ENCODE measurements around the gene ERBB4.

ERBB4 gene

DNA sequence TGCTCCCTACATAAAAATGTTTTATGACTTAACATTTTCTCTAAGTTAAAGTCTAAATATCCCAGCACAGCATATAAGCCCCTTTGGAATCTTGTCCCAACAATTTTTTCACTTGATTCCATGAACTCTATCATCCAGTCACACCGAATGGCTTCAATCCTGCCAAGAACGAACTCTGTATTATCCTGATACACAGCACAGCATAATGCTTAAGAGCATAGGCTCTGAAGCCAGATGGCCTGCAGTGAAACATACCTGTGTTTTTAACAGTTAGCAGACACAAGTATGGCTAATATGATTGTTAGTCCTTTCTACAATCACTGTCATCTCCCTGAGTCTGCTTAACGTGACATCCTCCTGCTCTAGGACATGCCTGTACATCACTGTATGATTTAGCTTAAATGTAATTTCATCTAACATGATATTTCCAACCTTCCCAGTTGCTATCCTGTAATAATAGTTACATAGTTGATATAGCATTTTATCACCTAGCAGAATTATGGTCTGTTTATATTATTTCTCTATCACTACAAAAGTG lies 669.5 kb downstream of the ERBB4 start:
- DNase-seq, result no peak

DNA sequence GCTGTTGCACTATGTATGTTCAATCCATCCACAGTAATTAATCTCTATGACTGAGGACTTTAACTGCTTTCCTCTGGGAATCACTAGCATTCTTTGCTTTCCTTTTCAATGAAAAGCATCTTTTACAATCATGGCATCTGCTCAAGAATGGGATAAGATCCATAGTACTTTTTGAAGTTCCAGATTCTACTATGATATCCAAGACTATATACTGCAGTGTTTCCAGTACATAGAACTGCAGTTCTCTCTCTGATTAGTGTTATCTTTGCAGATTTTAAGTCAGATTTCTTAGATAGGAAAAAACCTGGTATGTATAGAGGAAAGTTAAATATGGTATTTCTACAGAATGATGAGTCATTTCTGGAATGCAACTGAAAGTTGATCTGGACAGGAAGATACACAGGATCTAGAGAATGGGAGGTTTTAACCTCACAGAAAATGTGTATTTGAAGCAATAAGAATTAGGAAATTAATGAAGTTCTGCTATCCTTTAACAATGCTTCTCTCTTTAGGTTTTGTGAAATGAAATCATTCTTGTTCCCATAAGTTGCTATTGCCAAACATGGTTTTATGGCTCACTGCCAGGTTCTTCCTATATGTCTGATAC lies 670.7 kb downstream of the ERBB4 start:
- DNase-seq, result no peak

DNA sequence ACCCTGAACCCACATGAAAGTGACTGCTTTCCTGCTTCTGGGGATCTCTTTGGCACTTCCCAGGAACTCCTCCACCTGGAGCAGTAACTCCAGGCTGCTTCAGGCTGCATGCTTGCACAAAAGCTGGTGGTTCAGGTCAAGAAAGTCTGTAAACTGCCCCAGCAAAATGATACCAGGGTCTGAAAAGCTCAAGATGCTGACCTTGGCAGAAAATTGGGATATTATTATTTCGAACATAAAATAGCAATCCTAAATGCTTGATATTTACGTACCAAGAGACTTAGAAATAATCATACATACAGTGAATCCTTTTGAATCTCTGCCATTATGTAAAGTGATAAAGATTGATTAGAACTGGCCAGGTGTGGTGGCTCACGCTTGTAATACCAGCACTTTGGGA lies 674.3 kb downstream of the ERBB4 start:
- DNase-seq, result no peak

- no peak for DNase-seq
Observed at GRCh38 chr2:211860224-211860623, 678.4 kb downstream of the ERBB4 start.

- DNase-seq, result no peak
Observed at GRCh38 chr2:211854832-211855231, 683.8 kb downstream of the ERBB4 start.

DNA sequence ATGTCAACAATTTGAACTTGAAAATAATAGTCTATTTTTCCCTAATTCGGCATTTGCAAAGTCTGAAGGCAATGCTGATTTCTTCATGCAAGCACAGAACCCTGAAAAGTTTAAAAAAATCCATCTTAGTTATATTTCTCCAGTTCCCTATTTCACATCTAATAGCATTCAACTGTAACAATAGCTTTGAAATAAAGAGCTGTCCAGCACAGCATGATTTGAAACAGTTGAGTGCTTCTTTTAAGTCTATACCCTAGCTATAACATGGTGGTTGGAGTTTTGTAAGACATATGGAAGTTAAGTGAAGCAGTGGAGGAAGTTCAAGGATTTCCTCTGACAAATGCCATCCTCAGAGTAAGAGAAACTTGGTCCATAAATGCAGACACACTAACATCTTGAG lies 691.9 kb downstream of the ERBB4 start:
- no peak for DNase-seq

- DNase-seq, result no peak
Observed at GRCh38 chr2:211846036-211846400, 692.6 kb downstream of the ERBB4 start.

GRCh38 chr2:211845338-211846035 lies 693.1 kb downstream of the ERBB4 start:
- DNase-seq, result no peak

- no peak for DNase-seq
Observed at GRCh38 chr2:211837706-211838105, 700.9 kb downstream of the ERBB4 start.

GRCh38 chr2:211837206-211837605 lies 701.4 kb downstream of the ERBB4 start:
- DNase-seq, result no peak

- DNase-seq, result no peak
Observed at GRCh38 chr2:211836409-211836808, 702.2 kb downstream of the ERBB4 start.

DNA sequence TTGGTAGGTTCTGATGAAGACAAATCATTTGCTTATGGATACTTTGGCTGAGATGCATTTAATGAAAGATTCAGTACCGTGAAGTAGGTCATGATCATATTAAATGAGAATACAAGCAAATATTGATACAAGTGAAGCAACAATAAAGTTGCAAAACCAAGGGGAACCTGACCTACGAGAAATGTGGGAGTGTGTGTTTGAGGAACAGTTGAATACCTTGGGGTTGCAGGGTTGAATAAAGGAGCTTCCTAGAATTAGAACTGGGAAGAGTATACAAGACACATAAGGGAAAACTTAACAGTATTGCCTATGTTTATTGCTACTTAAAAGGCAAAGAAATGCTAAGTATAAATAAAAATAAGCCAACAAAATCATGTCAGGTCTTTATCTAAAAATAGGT lies 702.9 kb downstream of the ERBB4 start:
- DNase-seq, result no peak

GRCh38 chr2:211833582-211834279 lies 704.9 kb downstream of the ERBB4 start:
- no peak for DNase-seq

- DNase-seq, result no peak
Observed at GRCh38 chr2:211829725-211830124, 708.9 kb downstream of the ERBB4 start.

GRCh38 chr2:211823886-211824479 lies 714.6 kb downstream of the ERBB4 start:
- DNase-seq, result no peak

DNA sequence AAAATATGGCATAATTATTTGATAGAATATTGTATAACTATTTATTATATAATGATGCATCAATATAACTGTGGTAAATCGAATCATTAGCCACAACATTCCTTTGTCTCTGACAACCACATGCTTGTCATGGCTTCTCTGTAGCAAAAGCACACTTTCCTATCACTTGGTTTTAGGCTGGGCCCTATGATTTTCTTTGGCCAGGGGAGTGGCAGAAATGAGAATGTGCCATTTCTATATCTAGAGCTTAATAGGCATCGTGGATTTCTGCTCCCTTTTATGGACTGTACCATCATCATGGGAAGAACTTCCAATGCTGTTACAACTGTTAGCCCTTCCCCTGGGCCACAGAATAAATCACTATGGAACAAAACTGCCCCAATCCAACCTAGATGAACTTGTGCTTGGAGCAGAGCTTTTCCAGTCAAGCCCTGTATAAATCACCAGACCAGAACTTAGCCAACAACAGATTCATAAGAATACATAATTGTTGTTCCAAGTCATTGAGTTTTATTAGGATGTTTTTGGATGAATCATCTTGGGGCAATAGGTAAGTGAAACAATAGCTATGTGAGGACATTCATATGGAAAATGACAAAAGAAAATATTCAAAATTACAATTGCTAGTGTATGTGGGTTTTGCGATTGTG lies 715.8 kb downstream of the ERBB4 start:
- DNase-seq, result no peak

DNA sequence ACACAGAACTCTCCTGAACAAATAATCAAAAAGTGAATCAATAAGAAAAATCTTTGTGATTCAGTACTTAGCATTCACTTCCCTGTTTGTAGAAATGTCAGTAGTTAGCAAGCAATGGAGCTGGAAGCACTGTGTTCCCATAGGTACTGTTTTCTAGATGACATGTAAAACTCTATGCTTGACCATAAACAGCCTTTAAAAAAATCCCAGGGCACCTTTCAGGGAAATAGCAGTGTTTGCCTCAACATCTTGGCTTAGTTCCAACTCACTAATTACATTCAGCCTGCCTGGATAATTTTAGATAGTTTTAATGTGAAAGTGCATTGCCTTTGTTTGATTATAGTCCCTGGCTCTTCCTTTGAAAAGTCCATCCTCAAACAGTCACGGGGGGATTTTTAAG lies 721.8 kb downstream of the ERBB4 start:
- DNase-seq, result no peak

- no peak for DNase-seq
Observed at GRCh38 chr2:211812587-211812986, 726.0 kb downstream of the ERBB4 start.

GRCh38 chr2:211802666-211803065 lies 735.9 kb downstream of the ERBB4 start:
- no peak for DNase-seq

DNA sequence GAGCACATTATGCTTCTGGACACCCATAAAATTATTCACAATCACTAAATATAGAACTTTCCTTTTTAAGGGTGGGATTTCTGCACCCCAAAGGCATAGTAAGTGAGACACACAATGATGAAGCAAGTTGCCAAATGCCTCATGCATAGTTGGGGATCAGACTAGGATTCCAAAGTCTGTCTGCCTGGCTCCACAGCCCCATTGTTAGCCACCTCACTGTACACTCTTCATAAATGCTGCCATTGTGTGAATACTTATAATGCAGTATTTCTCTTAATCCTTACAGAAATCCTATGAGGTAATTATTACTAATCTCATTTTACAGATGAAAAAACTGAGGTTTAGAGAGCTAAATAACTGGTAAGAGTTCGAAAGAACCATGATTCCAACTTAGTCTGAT lies 738.6 kb downstream of the ERBB4 start:
- DNase-seq, result no peak

GRCh38 chr2:211798868-211799267 lies 739.7 kb downstream of the ERBB4 start:
- DNase-seq, result no peak

GRCh38 chr2:211793690-211794089 lies 744.9 kb downstream of the ERBB4 start:
- DNase-seq, result no peak

DNA sequence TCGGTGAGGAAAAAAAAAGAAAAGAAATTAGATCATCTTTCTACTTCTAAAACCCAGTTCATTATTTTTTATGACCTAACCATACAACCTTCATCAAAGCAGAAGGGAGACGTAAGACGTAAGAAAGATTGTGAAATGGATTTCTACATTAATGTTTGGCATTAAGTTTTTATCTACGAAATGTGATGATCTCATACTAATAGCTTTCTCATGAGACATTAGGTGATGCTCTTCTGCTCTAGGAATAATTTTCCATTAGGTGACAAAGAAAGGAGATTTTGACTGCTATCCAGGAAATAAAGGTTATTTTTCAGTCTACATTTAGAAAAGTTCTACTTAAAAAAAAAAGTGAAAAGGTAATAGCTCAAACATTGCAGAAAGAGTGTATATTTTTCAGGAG lies 748.6 kb downstream of the ERBB4 start:
- DNase-seq, result no peak
